Measurements from ENCODE around the gene NTNG2. TPM values are rescaled to one million over a fixed set of nuclear protein-coding genes. Genes with fewer than 3 reads are reported as not detected.

Gene NTNG2
- total RNA-seq, 1 donor from 2014 or later: 1.0 TPM

DNA sequence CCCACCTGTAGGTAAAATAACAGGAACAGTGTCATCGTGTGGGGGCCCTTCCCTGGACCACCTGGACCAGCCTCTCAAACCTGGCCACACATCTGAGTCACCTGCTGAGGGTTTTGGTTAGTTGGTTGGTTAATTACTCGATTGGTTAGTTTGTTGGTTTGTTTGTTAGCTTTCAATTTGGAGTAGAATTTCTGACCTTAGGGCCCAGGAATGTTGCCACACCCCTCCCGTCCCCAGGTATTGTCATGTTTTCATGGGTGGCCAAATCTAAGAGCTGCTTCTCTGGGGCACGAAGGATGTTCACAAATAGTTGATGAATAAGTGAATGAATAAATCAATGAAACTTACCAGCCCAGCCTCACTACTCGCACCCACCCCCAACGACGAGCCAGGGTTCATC is 21.9 kb downstream of the NTNG2 start:
- peaks cover 20% of the 10 kb centered on the region for H3K27me3 Mint-ChIP-seq (ENCODE audit: insufficient read depth, low read depth)
- peaks cover 59% of the 10 kb centered on the region for H3K4me1 Mint-ChIP-seq
- peak overlapping the region; percentile 58 for H3K4me3 Mint-ChIP-seq
- no peaks in the 10 kb centered on the region for H3K27me3 ChIP-seq
- no peaks in the 10 kb centered on the region for H3K36me3 ChIP-seq
- no peaks in the 10 kb centered on the region for H3K9me3 Mint-ChIP-seq
- no peaks in the 10 kb centered on the region for H4K20me1 ChIP-seq (ENCODE audit: low read depth)
- H3F3A ChIP-seq (ENCODE audit: low read depth): peaks cover 48% of the 10 kb centered on the region
- H3K4me3 ChIP-seq: no peak overlapping the region
- peaks cover 61% of the 10 kb centered on the region for H3K4me1 ChIP-seq
- no peak overlapping the region for H2AFZ ChIP-seq (replicated peaks)
- H3K27ac ChIP-seq: no peak overlapping the region
- H3K9me3 ChIP-seq (ENCODE audit: low read depth): no peaks in the 10 kb centered on the region
- TF ChIP-seq EZH2phosphoT487 (IDR thresholded peaks at IDR 0.05) (no peak), EZH2 (IDR thresholded peaks at IDR 0.05) (no peak)
- TF ChIP-seq, protein P1, sequence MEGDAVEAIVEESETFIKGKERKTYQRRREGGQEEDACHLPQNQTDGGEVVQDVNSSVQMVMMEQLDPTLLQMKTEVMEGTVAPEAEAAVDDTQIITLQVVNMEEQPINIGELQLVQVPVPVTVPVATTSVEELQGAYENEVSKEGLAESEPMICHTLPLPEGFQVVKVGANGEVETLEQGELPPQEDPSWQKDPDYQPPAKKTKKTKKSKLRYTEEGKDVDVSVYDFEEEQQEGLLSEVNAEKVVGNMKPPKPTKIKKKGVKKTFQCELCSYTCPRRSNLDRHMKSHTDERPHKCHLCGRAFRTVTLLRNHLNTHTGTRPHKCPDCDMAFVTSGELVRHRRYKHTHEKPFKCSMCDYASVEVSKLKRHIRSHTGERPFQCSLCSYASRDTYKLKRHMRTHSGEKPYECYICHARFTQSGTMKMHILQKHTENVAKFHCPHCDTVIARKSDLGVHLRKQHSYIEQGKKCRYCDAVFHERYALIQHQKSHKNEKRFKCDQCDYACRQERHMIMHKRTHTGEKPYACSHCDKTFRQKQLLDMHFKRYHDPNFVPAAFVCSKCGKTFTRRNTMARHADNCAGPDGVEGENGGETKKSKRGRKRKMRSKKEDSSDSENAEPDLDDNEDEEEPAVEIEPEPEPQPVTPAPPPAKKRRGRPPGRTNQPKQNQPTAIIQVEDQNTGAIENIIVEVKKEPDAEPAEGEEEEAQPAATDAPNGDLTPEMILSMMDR (IDR thresholded peaks at IDR 0.05): no peak
- H3K36me3 Mint-ChIP-seq: no peaks in the 10 kb centered on the region
- DNase-seq (ENCODE audit: low spot score): no peak
- H3K9ac ChIP-seq: no peak overlapping the region
- no peaks in the 10 kb centered on the region for H3K79me2 ChIP-seq (ENCODE audit: low read depth)
- no peak overlapping the region for H3K4me2 ChIP-seq
- peak overlapping the region; percentile 33 for H3K27ac Mint-ChIP-seq

- H3K27ac Mint-ChIP-seq: peak overlapping the region; percentile 33
- H3K4me3 Mint-ChIP-seq: no peak overlapping the region
- Histone ChIP-seq H3K79me2 (ENCODE audit: low read depth) (no peaks in the 10 kb centered on the region), H4K20me1 (ENCODE audit: low read depth) (no peaks in the 10 kb centered on the region), H3K27ac (no peak overlapping the region), H3K9me3 (ENCODE audit: low read depth) (no peaks in the 10 kb centered on the region), H3K4me2 (peak overlapping the region; percentile 76), H3K27me3 (no peaks in the 10 kb centered on the region), H3K9ac (no peak overlapping the region), H2AFZ (replicated peaks) (no peak overlapping the region), H3F3A (ENCODE audit: low read depth) (peaks cover 48% of the 10 kb centered on the region), H3K36me3 (no peaks in the 10 kb centered on the region), H3K4me3 (no peak overlapping the region), H3K4me1 (peaks cover 61% of the 10 kb centered on the region)
- no peak for DNase-seq (ENCODE audit: low spot score)
- no peaks in the 10 kb centered on the region for H3K36me3 Mint-ChIP-seq
- H3K27me3 Mint-ChIP-seq (ENCODE audit: insufficient read depth, low read depth): peaks cover 20% of the 10 kb centered on the region
- TF ChIP-seq EZH2phosphoT487 (IDR thresholded peaks at IDR 0.05): no peak
- TF ChIP-seq EZH2 (IDR thresholded peaks at IDR 0.05): no peak
- TF ChIP-seq, protein P1 (IDR thresholded peaks at IDR 0.05): no peak
- H3K9me3 Mint-ChIP-seq: no peaks in the 10 kb centered on the region
- peaks cover 59% of the 10 kb centered on the region for H3K4me1 Mint-ChIP-seq
These were observed 22.3 kb downstream of the NTNG2 start for GRCh38 chr9:132184124-132184523.

DNA sequence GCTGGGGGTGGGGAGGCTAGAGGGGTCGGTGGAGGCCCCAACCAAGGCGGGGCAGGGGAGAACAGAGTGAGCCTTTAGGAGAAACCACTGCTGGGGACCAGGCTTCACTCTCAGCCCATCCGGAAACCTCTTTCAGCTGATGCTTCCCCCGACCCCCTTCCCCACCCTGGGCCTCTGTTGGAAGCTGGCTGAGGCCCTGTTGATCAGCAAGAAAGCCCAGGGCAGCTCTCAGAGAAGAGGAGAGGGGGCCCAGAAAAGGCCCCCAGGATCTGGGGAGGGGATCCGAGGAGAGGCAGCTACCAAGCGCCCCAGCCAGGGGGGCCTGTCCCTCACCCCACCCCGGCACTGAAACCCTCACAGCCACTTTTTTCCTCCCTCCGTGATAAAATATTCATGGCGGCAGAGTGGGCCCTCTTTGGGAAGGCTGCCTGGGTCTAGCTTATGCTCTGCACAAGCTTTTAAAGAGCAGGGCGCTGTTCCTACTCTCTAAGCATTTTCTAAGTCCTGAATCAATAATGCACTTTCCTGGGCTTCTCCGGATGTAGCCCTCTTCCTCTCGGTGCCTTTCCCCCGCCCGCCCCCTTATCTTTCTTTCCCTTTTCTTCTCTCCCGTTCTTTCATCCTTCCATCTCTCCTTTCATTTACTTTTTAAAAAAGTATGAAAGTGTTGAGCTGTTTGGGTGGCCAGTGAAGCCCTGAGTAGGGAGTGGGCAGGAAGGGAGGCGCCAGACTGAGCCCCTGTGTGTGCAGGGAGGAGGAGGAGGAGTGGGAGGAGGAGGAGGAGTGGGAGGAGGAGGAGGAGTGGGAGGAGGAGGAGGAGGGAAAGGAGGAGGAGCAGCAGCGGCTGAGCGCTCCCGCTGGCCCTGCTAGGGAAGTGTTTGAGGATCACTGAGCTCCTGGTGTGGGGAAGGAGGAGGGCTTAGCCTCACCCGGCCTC is 23.5 kb downstream of the NTNG2 start:
- no peaks in the 10 kb centered on the region for H4K20me1 ChIP-seq (ENCODE audit: low read depth)
- Mint-ChIP-seq H3K9me3 (no peaks in the 10 kb centered on the region), H3K36me3 (no peaks in the 10 kb centered on the region), H3K4me1 (peaks cover 60% of the 10 kb centered on the region), H3K27me3 (ENCODE audit: insufficient read depth, low read depth) (peaks cover 22% of the 10 kb centered on the region), H3K27ac (peak overlapping the region; percentile 15), H3K4me3 (peak overlapping the region; percentile 6)
- H3K4me1 ChIP-seq: peaks cover 61% of the 10 kb centered on the region
- no peaks in the 10 kb centered on the region for H3K27me3 ChIP-seq
- peak overlapping the region; percentile 76 for H3K4me2 ChIP-seq
- H3K9me3 ChIP-seq (ENCODE audit: low read depth): no peaks in the 10 kb centered on the region
- TF ChIP-seq EZH2 (IDR thresholded peaks at IDR 0.05) (no peak), EZH2phosphoT487 (IDR thresholded peaks at IDR 0.05) (no peak)
- TF ChIP-seq, protein P1 (IDR thresholded peaks at IDR 0.05): no peak
- DNase-seq (ENCODE audit: low spot score): peak; percentile 51
- H2AFZ ChIP-seq (replicated peaks): peak overlapping the region; percentile 68
- peak overlapping the region; percentile 19 for H3K4me3 ChIP-seq
- peaks cover 48% of the 10 kb centered on the region for H3F3A ChIP-seq (ENCODE audit: low read depth)
- peak overlapping the region; percentile 45 for H3K9ac ChIP-seq
- peak overlapping the region; percentile 87 for H3K27ac ChIP-seq
- H3K36me3 ChIP-seq: no peaks in the 10 kb centered on the region
- no peaks in the 10 kb centered on the region for H3K79me2 ChIP-seq (ENCODE audit: low read depth)
